Neural progenitor cell (in vitro differentiated cells): ENCODE data around the gene TUBGCP3. TPM values are rescaled to one million over a fixed set of nuclear protein-coding genes. Genes with fewer than 3 reads are reported as not detected.

Experiments
- DNase-seq: peaks from one replicate; pipeline ENCODE4 v3.0.0-alpha.2; 2016; ENCODE audit warnings: low spot score
- H2AFZ ChIP-seq: fragments of 200-600 bp; sonication (generic); replicated peaks from 2 replicates; pipeline ENCODE4 v1.6.1; 2016; ENCODE audit warnings: antibody characterized with exemption
- H3F3A ChIP-seq: fragments of 200-600 bp; sonication (generic); 2 replicates; pipeline ENCODE4 v1.6.1; 2016; ENCODE audit warnings: antibody characterized with exemption, low read depth
- H3K27ac ChIP-seq: fragments of 200-600 bp; sonication (generic); 2 replicates; pipeline ENCODE4 v1.5.1; 2016; ENCODE audit warnings: mild to moderate bottlenecking
- H3K27me3 ChIP-seq: fragments of 200-600 bp; sonication (generic); 2 replicates; pipeline ENCODE4 v1.6.1; 2016; ENCODE audit warnings: mild to moderate bottlenecking, moderate library complexity
- H3K36me3 ChIP-seq: fragments of 200-600 bp; sonication (generic); 2 replicates; pipeline ENCODE4 v1.5.1; 2016
- H3K4me1 ChIP-seq: fragments of 200-600 bp; sonication (generic); 2 replicates; pipeline ENCODE4 v1.6.1; 2016; ENCODE audit warnings: mixed run types
- H3K4me2 ChIP-seq: fragments of 200-600 bp; sonication (generic); 2 replicates; pipeline ENCODE4 v1.6.1; 2016
- H3K4me3 ChIP-seq: fragments of 200-600 bp; sonication (generic); 2 replicates; pipeline ENCODE4 v1.5.1; 2016
- H3K79me2 ChIP-seq: fragments of 200-600 bp; sonication (generic); 2 replicates; pipeline ENCODE4 v1.6.1; 2016; ENCODE audit warnings: low read depth
- H3K9ac ChIP-seq: fragments of 200-600 bp; sonication (generic); 2 replicates; pipeline ENCODE4 v1.6.1; 2016
- H3K9me3 ChIP-seq: fragments of 200-600 bp; sonication (generic); 2 replicates; pipeline ENCODE4 v1.5.1; 2016; ENCODE audit warnings: low read depth
- H4K20me1 ChIP-seq: fragments of 200-600 bp; sonication (generic); 2 replicates; pipeline ENCODE4 v1.6.1; 2016; ENCODE audit warnings: low read depth
- H3K27ac Mint-ChIP-seq: 3 replicates; pipeline ENCODE4 v1.8.0; 2021; ENCODE audit warnings: mixed read lengths
- H3K27me3 Mint-ChIP-seq: 2 replicates; pipeline ENCODE4 v1.8.0; 2022; ENCODE audit warnings: low read depth, mild to moderate bottlenecking, inconsistent platforms, moderate library complexity, mixed read lengths; ENCODE audit not compliant: insufficient read depth
- H3K36me3 Mint-ChIP-seq: 3 replicates; pipeline ENCODE4 v1.8.0; 2021; ENCODE audit warnings: mixed read lengths
- H3K4me1 Mint-ChIP-seq: 3 replicates; pipeline ENCODE4 v1.8.0; 2021; ENCODE audit warnings: mixed read lengths
- H3K4me3 Mint-ChIP-seq: 3 replicates; pipeline ENCODE4 v1.8.0; 2021; ENCODE audit warnings: mild to moderate bottlenecking, moderate library complexity, mixed read lengths
- H3K9me3 Mint-ChIP-seq: 3 replicates; pipeline ENCODE4 v1.8.0; 2020; ENCODE audit warnings: mixed read lengths
- CTCF ChIP-seq: fragments of 200-600 bp; sonication (generic); IDR thresholded peaks from 2 replicates; pipeline ENCODE4 v1.5.1; 2017; ENCODE audit warnings: antibody characterized with exemption, mild to moderate bottlenecking
- EZH2 ChIP-seq: fragments of 200-600 bp; sonication (generic); IDR thresholded peaks from 2 replicates; pipeline ENCODE4 v1.6.1; 2017; ENCODE audit warnings: antibody characterized with exemption, mild to moderate bottlenecking, moderate library complexity
- EZH2phosphoT487 ChIP-seq: fragments of 200-600 bp; sonication (generic); IDR thresholded peaks from 2 replicates; pipeline ENCODE4 v1.6.1; 2017; ENCODE audit warnings: antibody characterized with exemption
- total RNA-seq: library from RNA; depleted of rRNA; stranded (reverse); fragments of >200 nt; gene quantifications from 2 replicates; pipeline ENCODE4 v1.2.3, GENCODE V29; 2015; ENCODE audit warnings: low replicate concordance

The TUBGCP3 gene
- total RNA-seq, 1 donor from 2014 or later: 33.6 TPM

GRCh38 chr13:112602189-112602588, 14.2 kb upstream of the TUBGCP3 start:
- Histone ChIP-seq H3K79me2 (no peaks in the 10 kb centered on the region), H3F3A (peaks cover 7% of the 10 kb centered on the region), H4K20me1 (no peaks in the 10 kb centered on the region), H3K9me3 (no peaks in the 10 kb centered on the region), H2AFZ (no peak overlapping the region), H3K4me2 (no peak overlapping the region), H3K9ac (no peak overlapping the region), H3K36me3 (no peaks in the 10 kb centered on the region), H3K27me3 (no peaks in the 10 kb centered on the region), H3K4me3 (no peak overlapping the region), H3K4me1 (no peaks in the 10 kb centered on the region), H3K27ac (no peak overlapping the region)
- no peak for DNase-seq
- H3K36me3 Mint-ChIP-seq: no peaks in the 10 kb centered on the region
- no peaks in the 10 kb centered on the region for H3K9me3 Mint-ChIP-seq
- TF ChIP-seq CTCF (no peak), EZH2phosphoT487 (no peak), EZH2 (no peak)
- no peak overlapping the region for H3K4me3 Mint-ChIP-seq
- no peak overlapping the region for H3K27ac Mint-ChIP-seq
- peaks cover 12% of the 10 kb centered on the region for H3K4me1 Mint-ChIP-seq
- peaks cover 8% of the 10 kb centered on the region for H3K27me3 Mint-ChIP-seq

- H3K4me3 Mint-ChIP-seq: no peak overlapping the region
Observed at GRCh38 chr13:112601371-112601770, 13.4 kb upstream of the TUBGCP3 start.

GRCh38 chr13:112596235-112596634, 8.3 kb upstream of the TUBGCP3 start:
- no peak for TF ChIP-seq EZH2
- no peak for TF ChIP-seq EZH2phosphoT487
- TF ChIP-seq CTCF: no peak
- no peak overlapping the region for H3K4me3 ChIP-seq
- H3K9me3 Mint-ChIP-seq: peaks cover 2% of the 10 kb centered on the region

More at GRCh38 chr13:112601371-112601770, 13.4 kb upstream of the TUBGCP3 start:
- Histone ChIP-seq H3K4me1 (no peaks in the 10 kb centered on the region), H3K27me3 (no peaks in the 10 kb centered on the region), H3K9me3 (no peaks in the 10 kb centered on the region), H2AFZ (no peak overlapping the region), H3F3A (peaks cover 7% of the 10 kb centered on the region), H3K27ac (no peak overlapping the region), H3K4me3 (no peak overlapping the region), H3K36me3 (no peaks in the 10 kb centered on the region), H4K20me1 (no peaks in the 10 kb centered on the region), H3K9ac (no peak overlapping the region), H3K4me2 (no peak overlapping the region), H3K79me2 (no peaks in the 10 kb centered on the region)
- H3K27me3 Mint-ChIP-seq: peaks cover 10% of the 10 kb centered on the region
- no peak overlapping the region for H3K27ac Mint-ChIP-seq
- DNase-seq: no peak
- no peak for TF ChIP-seq EZH2
- TF ChIP-seq CTCF: no peak
- no peak for TF ChIP-seq EZH2phosphoT487
- H3K4me1 Mint-ChIP-seq: peaks cover 8% of the 10 kb centered on the region
- H3K9me3 Mint-ChIP-seq: no peaks in the 10 kb centered on the region
- no peaks in the 10 kb centered on the region for H3K36me3 Mint-ChIP-seq

More at GRCh38 chr13:112596235-112596634, 8.3 kb upstream of the TUBGCP3 start:
- H3K4me1 ChIP-seq: no peaks in the 10 kb centered on the region
- H3K27ac Mint-ChIP-seq: no peak overlapping the region
- H2AFZ ChIP-seq: no peak overlapping the region
- H3K27me3 Mint-ChIP-seq: peaks cover 4% of the 10 kb centered on the region
- no peaks in the 10 kb centered on the region for H3K27me3 ChIP-seq
- no peak for DNase-seq
- H3K4me2 ChIP-seq: no peak overlapping the region
- no peaks in the 10 kb centered on the region for H3F3A ChIP-seq
- H3K79me2 ChIP-seq: no peaks in the 10 kb centered on the region
- H3K9ac ChIP-seq: no peak overlapping the region
- H4K20me1 ChIP-seq: no peaks in the 10 kb centered on the region
- no peak overlapping the region for H3K4me3 Mint-ChIP-seq
- no peaks in the 10 kb centered on the region for H3K36me3 ChIP-seq
- no peak overlapping the region for H3K27ac ChIP-seq
- H3K36me3 Mint-ChIP-seq: no peaks in the 10 kb centered on the region
- H3K9me3 ChIP-seq: no peaks in the 10 kb centered on the region
- no peaks in the 10 kb centered on the region for H3K4me1 Mint-ChIP-seq
